ENCODE measurements around the gene UBE2S.

- TF ChIP-seq POLR2A (IDR thresholded peaks at IDR 0.05; ENCODE audit: extremely low read depth, insufficient read length) (no peak), CTCF (IDR thresholded peaks at IDR 0.05; ENCODE audit: low read depth, low read length) (no peak), MYC (IDR thresholded peaks at IDR 0.05; ENCODE audit: low read depth, low read length) (no peak)
Observed at GRCh38 chr19:55433292-55433691, 25.7 kb upstream of the UBE2S start.

Measured in NB4 (cell line).